Psoas muscle (tissue), 8 donors: ENCODE results near the gene ETFB. TPM values are rescaled to one million over a fixed set of nuclear protein-coding genes. Genes with fewer than 3 reads are reported as not detected.
A peak's percentile ranks its signal among the peaks of the same experiment; 100 is the strongest.

Source experiments
- ATAC-seq, 4 donors: fragments of 200-7000 bp; cut with Tn5 transposase; one replicate each; pipeline ENCODE4 v1.9.1; 2020; ENCODE audit warnings: moderate library complexity in 3 of 4, mild to moderate bottlenecking in 2 of 4
- DNase-seq, 2 donors: peaks; one replicate each; pipeline ENCODE4 v3.0.0-alpha.2; 2020
- H3K27ac ChIP-seq: fragments of 200-600 bp; one replicate; pipeline ENCODE4 v1.8.0; 2022
- H3K27me3 ChIP-seq, 3 donors: fragments of 200-600 bp in 1 of 3; one replicate each; pipeline versions ENCODE4 v1.6.1 to v1.8.0; 2013 to 2022; ENCODE audit warnings: low read length in 2 of 3, mild to moderate bottlenecking in 2 of 3, moderate library complexity in 1 of 3; ENCODE audit not compliant: insufficient read depth in 3 of 3
- H3K36me3 ChIP-seq, 2 donors: fragments of 200-600 bp in 1 of 2; one replicate each; pipeline versions ENCODE4 v1.6.1 to v1.8.0; 2013 to 2022; ENCODE audit warnings: low read depth in 1 of 2, mild to moderate bottlenecking in 1 of 2, moderate library complexity in 1 of 2; ENCODE audit not compliant: insufficient read depth in 1 of 2
- H3K4me1 ChIP-seq: fragments of 200-600 bp; one replicate; pipeline ENCODE4 v1.8.0; 2022
- H3K4me3 ChIP-seq: fragments of 200-600 bp; one replicate; pipeline ENCODE4 v1.8.0; 2022; ENCODE audit warnings: mild to moderate bottlenecking
- H3K9me3 ChIP-seq: fragments of 200-600 bp; one replicate; pipeline ENCODE4 v1.8.0; 2022
- CTCF ChIP-seq: fragments of 200-600 bp; IDR thresholded peaks from one replicate; pipeline ENCODE4 v1.8.0; 2022; ENCODE audit warnings: antibody characterized with exemption
- WGBS, 3 donors: extraction: QIAGEN DNeasy Blood & Tissue Kit; methylation state at CpG; one replicate each; pipeline versions ENCODE4 v1.1.6 to v1.1.7; 2013; 5-methylcytosine and 5-hydroxymethylcytosine counted together
- intact Hi-C, 2 donors: fragments of 100-400 bp; cut with DNase I; formaldehyde crosslinking; loops; one replicate each; pipeline versions ENCODE4 v1.11.0 to v1.14.2; 2022
- polyA plus RNA-seq, 3 donors: library from polyadenylated mRNA; stranded (reverse); fragments of 200-250 nt; gene quantifications; one replicate each; pipeline ENCODE4 v1.2.3, GENCODE V29; 2013
- total RNA-seq, 4 donors: library from RNA; stranded (reverse); fragmentation: NEBNext Ultra II Directional in 2 of 4; extraction: Animal tissue kit (Norgen Biotek cat#: 25700) in 2 of 4; gene quantifications; one replicate each; pipeline versions ENCODE4 v1.2.1 to v1.2.4, GENCODE V29; 2021 to 2023
- donor health status: healthy with polysubstance abuse.
- donor health status: DM: no; HTN: no; CAD: no; lungs with moderate emphysema.
- donor health status: Bipolar disorder and iron deficiency.
- donor health status: healthy.
- donor health status: DM: yes; HTN: yes; CAD: no.
- donor health status: DM: no; HTN: no; CAD: no.
- donor health status: DM: no; HTN: no; CAD: no.
- donor health status: DM: yes; HTN: yes; CAD: no.

Gene ETFB
- total and polyA plus RNA-seq, 7 donors = 91.8 to 172 (median 151) TPM

GRCh38 chr19:51331193-51331592 lies 35.0 kb downstream of the ETFB start:
- H3K4me3 ChIP-seq = no peak overlapping the region
- intact Hi-C loops = no loop called here
- H3K36me3 ChIP-seq = no peaks in the 10 kb centered on the region
- peaks cover 0 to 39% (median 15%) of the 10 kb centered on the region in 3 donors for H3K27me3 ChIP-seq
- DNase-seq (no peak), ATAC-seq (no peak)
- H3K4me1 ChIP-seq = no peaks in the 10 kb centered on the region
- TF ChIP-seq CTCF = no peak
- H3K9me3 ChIP-seq = no peaks in the 10 kb centered on the region
- no peak overlapping the region for H3K27ac ChIP-seq
- WGBS, 3 donors = 60 to 81% (median 80%) methylated on average over 3 of the region's 3 CpGs

GRCh38 chr19:51330366-51330765 lies 35.8 kb downstream of the ETFB start:
- Histone ChIP-seq H3K27me3 (peaks cover 0 to 46% (median 15%) of the 10 kb centered on the region in 3 donors), H3K4me3 (no peak overlapping the region), H3K27ac (no peak overlapping the region), H3K9me3 (no peaks in the 10 kb centered on the region), H3K36me3 (no peaks in the 10 kb centered on the region), H3K4me1 (no peaks in the 10 kb centered on the region)
- ATAC-seq = no peak
- intact Hi-C loops = no loop called here
- WGBS, 3 donors = 93 to 96% (median 95%) methylated on average over 4 of the region's 4 CpGs
- DNase-seq = no peak
- TF ChIP-seq CTCF = no peak

- peaks cover 0 to 50% (median 15%) of the 10 kb centered on the region in 3 donors for H3K27me3 ChIP-seq
- intact Hi-C loops = no loop called here
- no peaks in the 10 kb centered on the region for H3K4me1 ChIP-seq
- no peak overlapping the region for H3K27ac ChIP-seq
- H3K9me3 ChIP-seq = no peaks in the 10 kb centered on the region
- H3K4me3 ChIP-seq = no peak overlapping the region
- no peak for ATAC-seq
- no peak for TF ChIP-seq CTCF
- no peak for DNase-seq
- no peaks in the 10 kb centered on the region for H3K36me3 ChIP-seq
- WGBS, 3 donors = 84 to 96% (median 88%) methylated on average over 5 of the region's 5 CpGs
Measured at GRCh38 chr19:51329411-51329810, 36.8 kb downstream of the ETFB start.

- 2 to 3% (median 2%) methylated on average over 58 to 75 of the region's 75 CpGs for WGBS, 3 donors
Measured at GRCh38 chr19:51327066-51328001, 38.9 kb downstream of the ETFB start.

More at GRCh38 chr19:51327066-51328001, 38.9 kb downstream of the ETFB start:
- Histone ChIP-seq H3K4me1 (no peaks in the 10 kb centered on the region), H3K36me3 (no peaks in the 10 kb centered on the region), H3K4me3 (peak overlapping the region; percentile 25), H3K27me3 (peaks cover 0 to 61% (median 18%) of the 10 kb centered on the region in 3 donors), H3K27ac (no peak overlapping the region), H3K9me3 (no peaks in the 10 kb centered on the region)
- ATAC-seq (peak in 3 of 4 donors; percentile 10 to 49 (median 46)), DNase-seq (peak in 1 of 2 donors; percentile 48)
- no peak for TF ChIP-seq CTCF
- intact Hi-C loops = no loop called here
